GM19395 (cell line): ENCODE results near the gene ARHGEF3.
"Not testable (repeated sequence)": the region's sequence is repeated elsewhere in the genome, so short reads cannot be mapped to it uniquely, and the experiment has no call there.

Experiments used
- ATAC-seq: cut with Tn5 transposase; IDR thresholded peaks from one replicate; pipeline ENCODE4 v1.9.1; 2021; ENCODE audit warnings: mild to moderate bottlenecking, moderate library complexity; ENCODE audit not compliant: unreplicated experiment

Gene ARHGEF3

DNA sequence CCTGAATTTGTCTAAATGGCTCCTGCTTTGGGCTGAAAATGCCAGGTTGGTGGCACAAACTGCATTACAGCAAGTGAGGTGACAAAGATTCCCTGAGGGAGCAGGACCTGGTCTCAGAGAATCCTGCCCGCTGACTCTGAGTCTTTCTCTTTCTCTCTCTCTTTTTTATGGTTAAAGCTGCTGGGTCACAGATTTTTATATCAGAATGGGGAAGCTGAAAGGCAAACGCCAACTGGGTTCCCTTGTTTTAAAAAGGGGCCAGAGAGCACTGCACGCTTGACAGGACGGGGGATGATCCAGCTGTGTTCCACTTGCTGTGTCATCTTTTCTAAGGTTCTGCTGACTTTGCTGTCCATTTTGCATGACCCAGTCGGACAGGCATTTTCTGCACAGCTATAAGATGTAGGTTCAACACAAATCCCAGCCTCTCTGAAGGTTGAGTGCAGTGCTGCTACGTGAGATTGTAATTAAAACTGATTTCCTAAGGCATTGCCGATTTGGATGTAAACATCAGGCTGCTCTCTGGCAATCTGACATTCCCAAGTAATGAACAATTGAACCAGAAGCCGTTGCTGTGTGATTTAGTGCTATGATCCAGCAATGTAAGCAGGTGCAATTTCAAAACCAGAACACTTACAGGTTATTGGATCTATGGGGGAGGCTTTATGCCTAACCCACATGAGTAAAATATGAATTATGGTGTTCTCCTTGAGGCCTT is 25.8 kb downstream of the ARHGEF3 start:
- ATAC-seq: no peak

DNA sequence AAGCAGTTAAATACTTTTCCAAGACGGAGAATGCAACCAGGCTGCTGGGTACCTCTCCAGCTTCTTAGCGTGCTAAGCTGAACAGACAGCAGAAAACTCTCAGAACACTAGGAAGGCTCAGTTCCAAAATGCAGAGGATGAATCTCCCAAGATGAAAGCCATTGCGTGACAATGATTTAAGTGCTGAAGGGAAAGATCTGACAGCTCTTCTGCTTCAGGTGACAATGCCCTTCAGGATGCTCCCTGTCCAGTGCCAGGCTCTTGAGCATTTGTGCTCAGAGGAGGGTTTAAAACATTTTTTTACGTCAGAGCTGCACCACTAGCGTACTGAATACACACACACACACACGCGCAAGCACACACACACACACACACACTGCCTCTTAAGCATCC is 26.3 kb downstream of the ARHGEF3 start:
- no peak for ATAC-seq

DNA sequence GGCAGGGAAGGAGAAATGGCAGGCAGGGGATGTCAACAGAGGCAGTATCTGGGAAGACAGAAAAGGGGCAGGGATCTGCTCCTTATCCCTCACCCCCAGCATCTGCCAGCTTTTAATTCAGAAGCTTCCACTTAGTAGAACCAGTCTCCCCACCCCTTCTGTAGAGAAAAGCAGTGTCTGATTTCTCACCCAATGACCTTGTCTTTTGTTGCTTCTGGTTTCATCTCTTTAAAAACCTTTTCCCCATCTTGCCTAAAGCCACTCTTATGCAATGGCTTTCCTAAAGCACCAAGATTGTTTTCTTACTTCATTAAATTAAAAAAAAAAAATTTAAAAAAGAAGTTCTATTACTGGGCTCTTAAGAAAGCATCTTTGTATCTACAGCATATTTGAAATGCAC is 27.8 kb downstream of the ARHGEF3 start:
- ATAC-seq: no peak

DNA sequence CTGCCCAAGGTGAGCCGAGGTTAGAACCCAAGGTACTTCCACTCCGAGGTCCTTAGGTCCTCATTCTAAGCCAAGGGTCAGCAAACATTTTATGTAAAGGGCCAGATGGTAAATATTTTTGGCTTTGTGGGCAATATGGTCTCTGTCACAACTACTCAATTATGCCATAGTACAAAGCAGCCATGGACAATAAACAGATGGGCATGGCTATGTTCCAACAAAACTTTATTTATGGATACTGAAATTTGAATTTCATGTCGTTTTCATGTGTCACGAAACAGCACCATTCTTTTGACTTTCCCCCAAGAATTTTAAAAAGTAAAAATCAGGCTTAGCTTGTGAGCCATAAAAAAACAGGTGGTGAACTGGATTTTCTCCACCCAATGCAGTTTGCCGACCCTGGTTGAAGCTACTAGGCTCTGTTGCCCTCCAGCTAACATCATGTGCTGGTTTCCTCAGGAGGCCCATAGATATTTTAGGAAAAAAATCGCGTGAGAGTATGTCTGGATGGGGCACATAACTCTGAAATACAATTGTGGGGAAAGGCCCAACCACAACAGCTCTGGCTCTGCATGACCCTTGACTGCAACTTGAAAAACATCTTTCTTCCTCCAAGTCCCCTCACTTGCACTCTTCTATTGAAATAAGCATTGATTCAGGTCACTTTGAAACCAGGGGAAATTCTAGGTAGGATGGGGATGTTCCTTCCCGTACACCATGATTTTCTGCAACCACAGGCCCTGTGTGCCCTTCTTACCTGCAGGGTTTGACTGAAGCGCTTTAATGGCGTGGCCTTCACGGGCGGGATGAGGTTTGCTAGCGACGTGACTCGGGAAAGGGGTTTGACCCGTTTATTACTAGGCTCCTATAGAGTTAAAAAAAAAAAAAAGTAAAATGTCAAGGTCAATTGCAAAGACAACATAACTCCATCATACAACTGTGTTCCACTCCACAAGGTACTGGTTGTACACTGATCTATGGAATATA is 28.5 kb downstream of the ARHGEF3 start:
- ATAC-seq: no peak

DNA sequence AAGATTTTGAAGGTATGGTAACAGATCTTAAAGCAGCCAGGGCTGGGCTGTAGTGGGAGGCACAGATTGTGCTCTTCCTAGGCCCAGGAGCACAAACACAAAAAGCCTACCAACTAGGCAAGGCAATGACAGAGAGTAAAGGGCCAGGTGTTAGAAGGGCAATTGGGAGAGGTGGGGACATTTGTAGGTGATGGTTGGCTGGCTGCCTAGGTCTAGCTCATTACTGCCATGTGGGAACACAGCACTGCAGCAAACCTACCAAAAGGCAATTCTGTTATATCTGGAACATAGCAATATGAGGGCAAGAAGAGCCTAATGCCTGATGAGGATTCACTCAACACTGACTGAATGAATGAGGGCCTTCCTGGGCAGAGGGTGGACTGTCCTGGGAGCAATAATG is 30.4 kb downstream of the ARHGEF3 start:
- ATAC-seq: no peak

DNA sequence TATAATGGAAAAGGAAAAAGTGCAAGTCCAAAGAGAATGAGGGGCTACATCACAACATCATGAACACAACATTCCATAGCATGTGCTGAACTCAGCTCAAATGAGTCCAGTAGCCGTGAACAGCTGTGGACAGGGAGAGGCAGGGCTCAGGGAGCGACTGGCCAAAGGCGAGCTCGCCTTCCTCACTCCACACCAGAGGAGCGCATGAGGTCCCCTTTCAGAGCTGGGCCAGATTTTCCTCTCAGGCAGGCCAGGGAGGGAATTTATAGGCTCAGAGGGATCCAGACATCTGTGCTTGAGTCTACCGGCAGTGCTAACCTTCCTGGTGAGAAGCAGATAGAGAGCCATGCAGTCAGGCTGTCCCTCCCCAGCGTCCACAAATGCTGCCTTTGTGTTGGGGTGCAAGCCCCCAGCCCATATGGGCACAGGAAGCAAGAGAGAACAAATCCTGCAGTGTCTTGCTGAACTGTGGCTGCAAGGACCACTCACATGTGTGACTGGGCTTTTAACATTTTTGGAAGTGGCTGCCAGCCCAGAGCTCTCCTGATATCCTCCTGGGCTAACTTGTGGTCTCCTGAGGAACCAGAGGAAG is 32.5 kb downstream of the ARHGEF3 start:
- ATAC-seq: no peak

DNA sequence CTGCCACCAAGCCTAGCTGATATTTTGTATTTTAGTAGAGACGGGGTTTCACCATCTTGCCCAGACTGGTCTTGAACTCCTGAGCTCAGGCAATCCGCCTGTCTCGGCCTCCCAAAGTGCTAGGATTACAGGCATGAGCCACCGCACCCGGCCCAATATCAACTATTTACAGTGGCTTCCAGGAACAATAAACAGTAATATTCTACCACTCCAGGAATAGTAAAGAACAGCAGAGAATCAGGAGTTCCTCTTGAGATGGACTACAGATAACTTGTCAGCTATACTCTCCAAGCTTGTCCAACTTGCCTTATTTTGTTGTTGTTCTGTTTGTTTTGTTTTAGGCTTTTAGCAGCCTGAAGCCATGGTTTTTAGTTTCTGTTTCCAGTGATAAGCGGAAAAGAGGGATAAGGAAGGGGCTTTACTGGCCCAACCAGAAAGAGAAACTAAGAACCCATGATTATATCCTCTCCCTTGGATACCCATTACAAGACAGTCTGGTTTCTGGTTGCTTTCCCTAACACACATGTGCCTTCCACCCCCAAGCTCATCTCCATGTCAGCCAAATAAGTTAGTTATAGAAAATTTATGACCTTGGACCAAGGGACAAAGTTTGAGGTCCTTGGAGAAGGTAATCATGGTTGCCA is 36.7 kb downstream of the ARHGEF3 start:
- no peak for ATAC-seq

DNA sequence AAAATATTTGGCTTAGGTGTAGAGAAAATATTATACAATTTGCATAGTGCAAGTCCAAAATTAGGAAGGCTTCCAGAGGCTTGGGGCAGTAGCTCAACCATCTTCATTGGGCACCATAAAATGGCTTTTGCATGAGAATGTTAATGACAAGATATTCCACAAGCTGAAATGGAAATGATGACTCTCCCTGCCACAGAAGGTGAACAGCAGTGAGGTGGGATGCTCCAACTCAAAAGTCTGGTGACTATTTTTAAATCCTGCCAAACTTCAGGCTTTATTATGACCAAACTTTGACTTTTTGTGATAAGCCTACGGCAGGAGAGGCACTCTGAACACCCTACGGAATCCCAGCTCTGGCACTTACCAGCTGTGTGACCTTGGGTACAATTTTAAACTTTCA is 37.6 kb downstream of the ARHGEF3 start:
- ATAC-seq: no peak

DNA sequence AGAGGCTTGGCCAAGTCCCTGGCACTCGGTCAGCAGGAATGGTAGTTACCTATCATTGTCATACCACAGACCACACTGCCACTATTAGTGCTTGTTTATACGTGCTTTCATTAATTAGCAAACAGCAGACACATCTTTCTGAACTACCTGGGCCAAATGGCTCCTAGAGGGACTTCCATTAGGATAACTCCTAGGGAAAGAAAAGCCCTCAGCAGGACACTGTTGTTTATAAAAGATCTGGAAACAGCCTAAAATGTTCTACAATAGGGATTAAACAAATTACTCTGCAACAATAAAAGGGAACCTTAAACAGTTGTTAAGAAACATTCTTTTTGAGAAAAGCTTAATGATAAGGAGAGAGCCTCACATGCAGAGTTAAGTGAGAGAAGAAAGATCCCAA is 38.5 kb downstream of the ARHGEF3 start:
- no peak for ATAC-seq

DNA sequence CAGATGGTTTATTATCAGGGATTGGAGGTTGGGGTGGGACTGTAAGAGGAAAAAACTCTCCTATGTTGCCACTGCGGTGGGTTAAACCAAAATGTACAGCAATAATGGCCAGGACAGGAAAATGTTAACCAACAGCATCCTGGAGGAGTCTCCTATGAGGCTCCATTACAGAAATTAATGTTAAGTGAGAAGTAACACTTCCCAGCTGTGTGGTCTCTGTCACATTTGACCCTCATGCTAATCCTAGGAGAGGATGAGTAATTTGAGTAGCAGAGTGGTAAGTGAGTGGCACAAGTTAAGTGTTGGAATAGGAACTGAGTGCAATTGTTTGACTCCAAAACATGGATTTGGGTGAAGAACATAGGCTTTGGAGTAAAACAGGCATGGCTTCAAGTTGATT is 39.0 kb downstream of the ARHGEF3 start:
- no peak for ATAC-seq

DNA sequence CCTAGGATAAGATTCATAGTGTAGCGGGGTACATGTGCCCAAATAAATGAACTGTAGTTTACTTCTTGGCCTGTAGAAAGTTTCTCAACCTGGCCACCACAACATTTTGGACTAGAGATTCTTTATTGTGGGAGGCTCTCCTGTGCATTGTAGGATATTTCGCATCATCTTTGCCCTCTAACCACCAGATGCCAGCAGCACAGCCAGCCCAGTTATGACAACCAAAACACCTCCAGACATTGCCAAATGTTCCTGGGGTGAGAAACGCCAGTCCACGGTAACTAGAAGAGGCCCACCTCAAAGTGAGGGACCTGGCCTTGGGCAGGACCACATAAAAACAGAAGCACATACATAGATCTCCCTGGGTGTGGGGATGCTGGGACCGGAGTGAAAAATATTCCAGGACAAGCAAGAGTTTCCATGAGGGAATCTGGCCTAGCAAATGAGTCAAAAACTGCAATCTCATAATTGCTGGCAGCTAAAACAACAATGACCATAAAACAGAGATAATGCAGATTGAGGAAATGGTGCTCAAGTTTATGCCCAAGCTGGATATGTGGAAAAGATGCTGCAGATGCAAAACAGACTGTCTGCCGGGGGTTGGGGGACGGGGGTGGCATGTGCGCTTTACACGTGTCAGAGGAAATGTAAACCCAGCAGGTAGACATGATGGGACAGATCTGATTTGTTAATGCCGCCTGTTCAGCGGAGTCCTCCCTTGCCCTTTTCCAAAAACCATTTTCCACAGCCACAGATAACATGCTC is 39.7 kb downstream of the ARHGEF3 start:
- ATAC-seq: no peak

DNA sequence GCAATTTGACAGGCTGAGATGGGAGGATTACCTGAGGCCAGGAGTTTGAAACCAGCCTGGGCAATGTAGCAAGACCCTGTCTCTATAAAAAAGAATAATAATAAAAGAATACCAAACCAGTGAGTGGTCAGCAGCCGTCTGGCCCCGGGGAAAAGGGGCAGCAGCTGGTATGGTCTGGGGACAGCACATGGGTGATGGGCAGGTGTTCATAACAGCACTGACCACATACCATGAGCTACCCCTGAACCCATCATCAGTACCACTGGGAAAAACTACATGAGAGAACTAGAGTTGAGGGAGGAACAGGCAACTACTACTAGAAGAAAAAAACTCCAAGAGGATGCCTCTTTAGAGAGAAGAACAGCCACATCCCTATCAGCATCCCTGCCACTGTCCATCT is 40.7 kb downstream of the ARHGEF3 start:
- ATAC-seq: no peak

DNA sequence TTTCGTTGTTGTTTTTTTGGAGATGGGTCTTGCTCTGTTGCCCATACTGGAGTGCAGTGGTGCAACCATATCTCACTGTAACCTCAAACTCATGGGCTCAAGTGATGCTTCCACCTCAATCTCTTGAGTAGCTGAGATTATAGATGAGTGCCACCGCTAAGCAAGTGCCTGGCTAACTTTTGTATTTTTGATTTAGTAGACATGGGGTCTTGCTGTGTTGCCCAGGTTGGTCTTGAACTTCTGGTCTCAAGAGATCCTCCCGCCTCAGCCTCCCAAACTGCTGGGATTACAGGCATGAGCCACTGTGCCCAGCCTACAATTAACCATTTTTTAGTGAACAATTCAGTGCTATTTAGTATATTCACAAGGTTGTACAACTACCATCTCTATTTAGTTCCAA is 42.2 kb downstream of the ARHGEF3 start:
- ATAC-seq: no peak

DNA sequence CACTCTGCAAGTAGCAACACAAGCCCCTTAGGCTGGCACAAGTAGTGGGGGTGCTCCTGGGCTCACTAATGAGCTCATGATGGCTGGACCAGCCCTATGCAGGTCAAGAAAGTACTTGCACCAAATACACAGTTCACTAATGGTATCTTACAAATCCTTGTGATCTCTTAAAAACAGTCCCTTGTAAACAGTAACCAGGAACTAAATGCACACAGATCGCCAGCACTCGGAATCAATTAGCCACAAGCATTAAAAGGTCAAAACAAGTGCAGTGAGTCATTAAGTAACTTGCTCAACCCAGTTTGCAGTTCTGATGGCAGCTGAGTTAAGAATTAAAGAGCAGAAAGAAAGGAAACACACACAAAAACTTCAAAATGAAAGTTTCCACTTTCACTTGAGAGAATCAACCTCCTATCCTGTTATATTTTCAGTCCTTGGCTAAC is 43.2 kb downstream of the ARHGEF3 start:
- peak; percentile 84 for ATAC-seq

DNA sequence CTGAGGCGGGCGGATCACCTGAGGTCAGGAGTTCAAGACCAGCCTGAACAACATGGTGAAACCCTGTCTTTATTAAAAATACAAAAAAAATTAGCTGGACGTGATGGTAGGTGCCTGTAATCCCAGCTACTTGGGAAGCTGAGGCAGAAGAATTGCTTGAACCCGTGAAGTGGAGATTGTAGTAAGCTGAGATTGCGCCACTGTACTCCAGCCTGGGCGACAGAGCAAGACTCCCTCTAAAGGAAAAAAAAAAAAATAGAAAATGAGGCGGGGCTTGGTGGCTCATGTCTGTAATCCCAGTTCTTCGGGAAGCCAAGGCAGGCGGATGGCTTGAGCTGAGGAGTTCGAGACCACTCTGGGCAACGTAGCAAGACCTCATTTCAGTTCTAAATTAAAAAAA is 43.7 kb downstream of the ARHGEF3 start:
- not testable (repeated sequence) for ATAC-seq

DNA sequence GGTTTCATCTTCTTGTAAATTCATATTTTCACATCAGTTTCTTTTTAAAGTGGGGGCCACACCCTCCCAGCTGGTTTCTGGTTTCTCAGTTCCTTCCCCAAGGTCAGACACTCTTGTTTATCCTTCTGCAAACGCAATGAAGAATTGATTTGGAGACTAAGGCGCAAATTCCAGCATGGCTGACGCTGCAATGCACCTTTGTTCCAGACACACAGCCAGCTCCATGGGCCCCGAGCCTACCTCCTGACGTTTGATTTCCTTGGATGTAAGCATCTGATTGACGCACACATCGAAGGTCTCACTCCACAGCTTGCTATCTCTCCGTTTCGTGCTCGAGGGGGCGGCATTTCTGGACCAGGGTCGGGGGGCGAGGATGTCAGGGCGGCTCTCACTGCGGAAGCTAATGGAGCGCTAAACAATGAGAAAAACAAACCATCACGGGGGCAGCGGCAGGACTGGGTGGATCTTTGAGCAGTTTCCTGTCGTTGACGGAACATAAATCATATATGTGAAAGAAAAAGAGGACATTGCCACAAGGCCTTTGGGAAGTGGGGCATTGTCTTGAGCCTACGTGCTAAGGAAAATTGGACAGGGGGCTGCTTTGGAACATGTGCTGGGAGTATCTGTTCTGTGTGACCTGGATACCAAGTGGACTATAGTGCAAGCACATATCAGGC is 46.9 kb downstream of the ARHGEF3 start:
- no peak for ATAC-seq

DNA sequence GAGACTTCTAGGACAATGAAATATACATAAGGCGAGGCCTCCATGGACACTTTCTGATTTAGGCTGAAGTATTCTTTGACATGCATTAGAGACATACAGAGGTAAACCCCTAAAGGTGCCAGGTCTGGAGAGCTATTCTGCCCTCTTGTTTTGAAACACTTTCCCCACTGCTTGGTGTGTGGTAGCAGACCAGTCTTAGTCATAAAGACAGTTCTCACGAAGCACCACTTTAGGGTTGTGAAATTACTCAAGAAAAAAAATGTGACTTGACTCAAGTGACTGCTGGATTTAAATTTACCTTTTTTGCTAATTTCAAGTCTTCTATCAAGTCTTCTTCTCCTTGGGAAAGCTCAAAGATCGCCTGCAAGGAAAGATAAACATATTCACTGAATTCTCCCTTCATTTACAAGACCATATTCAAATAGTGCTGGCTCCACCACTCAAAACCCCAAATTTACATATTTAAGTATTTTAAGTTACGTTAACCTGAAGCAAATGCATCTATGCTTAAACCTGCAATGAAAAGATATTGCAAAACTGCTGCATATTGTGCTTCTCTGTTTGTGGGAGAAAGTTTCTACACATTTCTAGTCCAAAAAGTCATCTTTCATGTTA is 48.4 kb downstream of the ARHGEF3 start:
- ATAC-seq: peak; percentile 85

DNA sequence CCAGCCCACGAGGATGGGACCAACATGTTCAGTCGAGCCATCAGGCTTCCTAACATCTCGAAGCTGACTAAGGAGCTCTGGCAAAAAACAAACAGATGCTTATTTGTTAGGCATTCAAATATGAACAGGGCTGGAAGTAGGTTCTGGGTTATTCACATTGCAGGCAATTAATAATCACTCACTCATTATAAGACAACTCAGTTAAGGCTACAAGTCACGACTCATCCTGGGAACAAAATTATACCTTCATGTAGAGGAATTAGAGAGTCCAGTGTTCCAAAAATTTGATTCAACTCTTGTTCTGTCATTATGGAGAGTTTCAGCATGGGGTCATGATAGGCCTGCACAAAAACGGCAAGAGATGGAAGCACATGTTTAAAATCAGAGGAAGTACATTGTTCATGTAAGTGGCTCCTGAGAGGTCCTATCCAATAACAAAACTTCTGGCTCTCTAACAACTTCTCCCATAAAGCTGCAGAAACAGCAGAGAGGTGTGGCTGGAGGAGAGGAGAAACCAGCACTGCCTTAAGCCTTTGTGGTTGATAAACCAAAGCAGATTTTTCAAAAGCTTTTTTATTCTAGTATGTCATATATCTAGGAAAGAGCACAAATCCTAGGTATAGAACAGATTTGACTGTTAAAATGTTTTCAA is 50.6 kb downstream of the ARHGEF3 start:
- ATAC-seq: no peak

DNA sequence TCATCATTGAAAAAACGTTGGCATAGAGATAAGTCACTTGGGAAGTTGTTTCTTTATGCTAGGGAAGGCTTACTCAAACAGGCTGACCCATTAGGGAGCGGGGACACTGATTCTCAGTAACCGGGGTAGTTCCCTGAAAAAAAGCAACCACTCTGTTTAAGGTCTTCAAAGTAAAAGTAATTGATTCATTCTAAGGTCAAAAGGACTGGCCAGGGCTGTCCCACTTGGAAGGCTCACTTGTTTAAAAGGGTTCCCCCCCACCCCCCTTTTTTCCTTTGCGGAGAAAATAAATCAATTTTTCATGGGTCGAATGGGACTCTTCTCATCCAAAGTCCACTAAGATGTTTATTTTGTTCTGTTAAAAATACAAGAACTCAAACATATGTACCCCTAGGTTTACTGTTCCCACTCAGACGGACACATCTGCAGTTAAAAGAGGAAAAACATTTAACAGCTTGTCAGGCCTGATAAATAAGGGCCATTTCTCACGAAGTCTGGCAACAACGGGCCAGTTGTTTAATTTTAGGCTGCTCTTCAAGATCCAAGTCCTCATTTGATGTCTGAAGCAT is 53.0 kb downstream of the ARHGEF3 start:
- ATAC-seq: no peak
